ENCODE data around the gene KRT32.

DNA sequence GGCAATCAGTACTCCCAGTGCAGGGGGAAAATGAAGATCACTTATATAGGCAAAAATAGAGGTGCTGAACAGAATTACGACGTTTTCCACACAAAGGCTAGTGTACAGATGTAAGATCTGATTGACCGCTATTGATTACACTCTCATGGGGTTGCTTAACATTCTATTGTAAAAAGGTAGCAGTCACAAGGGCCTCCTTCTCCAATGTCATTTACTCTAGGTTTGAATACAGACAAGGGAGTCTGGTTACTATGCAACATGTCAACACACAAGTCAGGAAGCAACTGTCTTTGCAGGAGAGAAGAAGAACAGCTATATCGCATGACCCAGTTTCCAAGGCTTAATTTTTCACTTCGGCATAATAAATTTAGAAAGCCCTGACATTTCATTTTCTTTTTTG is 50.7 kb downstream of the KRT32 start:
- TF ChIP-seq, protein P1, sequence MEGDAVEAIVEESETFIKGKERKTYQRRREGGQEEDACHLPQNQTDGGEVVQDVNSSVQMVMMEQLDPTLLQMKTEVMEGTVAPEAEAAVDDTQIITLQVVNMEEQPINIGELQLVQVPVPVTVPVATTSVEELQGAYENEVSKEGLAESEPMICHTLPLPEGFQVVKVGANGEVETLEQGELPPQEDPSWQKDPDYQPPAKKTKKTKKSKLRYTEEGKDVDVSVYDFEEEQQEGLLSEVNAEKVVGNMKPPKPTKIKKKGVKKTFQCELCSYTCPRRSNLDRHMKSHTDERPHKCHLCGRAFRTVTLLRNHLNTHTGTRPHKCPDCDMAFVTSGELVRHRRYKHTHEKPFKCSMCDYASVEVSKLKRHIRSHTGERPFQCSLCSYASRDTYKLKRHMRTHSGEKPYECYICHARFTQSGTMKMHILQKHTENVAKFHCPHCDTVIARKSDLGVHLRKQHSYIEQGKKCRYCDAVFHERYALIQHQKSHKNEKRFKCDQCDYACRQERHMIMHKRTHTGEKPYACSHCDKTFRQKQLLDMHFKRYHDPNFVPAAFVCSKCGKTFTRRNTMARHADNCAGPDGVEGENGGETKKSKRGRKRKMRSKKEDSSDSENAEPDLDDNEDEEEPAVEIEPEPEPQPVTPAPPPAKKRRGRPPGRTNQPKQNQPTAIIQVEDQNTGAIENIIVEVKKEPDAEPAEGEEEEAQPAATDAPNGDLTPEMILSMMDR (IDR thresholded peaks at IDR 0.05): no peak
- TF ChIP-seq POLR2A (IDR thresholded peaks at IDR 0.05): no peak

All from esophagus squamous epithelium (tissue), 4 donors.